Peyer's patch (tissue), 4 donors: ENCODE data around the gene FBN1.

Source experiments
- POLR2A ChIP-seq, 2 donors: fragments of 450-650 bp; IDR thresholded peaks; one replicate each; pipeline ENCODE4 v1.5.1; 2017; ENCODE audit warnings: antibody characterized with exemption in 2 of 2, mild to moderate bottlenecking in 2 of 2, moderate library complexity in 2 of 2
- TF ChIP-seq, protein P1 (sequence below), 6 experiments: fragments of 450-650 bp in 4 of 6; fragments of 200-600 bp in 2 of 6; sonication (generic) in 1 of 6; IDR thresholded peaks; one replicate each; pipeline ENCODE4 v1.5.1; 2017 to 2019; ENCODE audit warnings: antibody characterized with exemption in 6 of 6, mild to moderate bottlenecking in 3 of 6, moderate library complexity in 1 of 6

DNA sequence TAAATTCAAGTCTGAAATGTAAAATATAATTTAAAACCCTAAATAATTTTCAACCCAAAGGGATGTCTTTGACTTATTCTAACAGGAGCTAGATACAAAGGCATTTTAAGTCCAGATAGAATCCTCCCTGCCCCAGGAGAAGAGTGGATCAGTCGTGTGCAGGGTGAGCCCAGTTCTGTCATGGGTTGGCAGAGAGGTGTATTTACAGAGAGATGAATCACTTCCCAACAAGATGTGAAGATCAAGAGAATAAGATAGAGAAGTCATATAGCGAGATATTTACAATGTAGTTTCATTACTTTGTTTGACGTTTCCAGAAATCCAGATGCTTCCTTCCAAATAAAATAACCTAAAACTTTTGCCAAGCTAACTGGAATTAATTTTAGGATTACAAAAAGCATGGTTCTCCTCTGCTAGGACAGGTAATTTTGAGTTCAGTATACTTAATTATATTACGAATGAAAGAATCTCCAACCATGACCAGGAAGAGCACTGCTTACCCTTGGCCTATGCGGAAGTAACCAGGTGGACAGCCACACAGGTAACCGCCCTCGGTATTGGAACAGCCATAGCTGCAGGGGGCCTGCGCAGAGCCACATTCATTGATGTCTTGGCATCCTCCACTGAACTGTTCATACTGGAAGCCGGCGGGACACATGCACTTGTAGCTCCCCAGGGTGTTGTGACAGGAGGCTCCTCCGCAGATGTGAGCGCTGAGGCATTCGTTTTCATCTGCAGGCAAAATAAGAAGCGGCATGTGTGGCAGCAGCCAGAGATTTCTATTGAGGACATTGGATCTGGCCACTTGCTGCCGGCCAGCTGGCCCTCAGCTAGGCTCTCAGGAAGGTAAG lies 230.2 kb downstream of the FBN1 start:
- TF ChIP-seq, protein P1, sequence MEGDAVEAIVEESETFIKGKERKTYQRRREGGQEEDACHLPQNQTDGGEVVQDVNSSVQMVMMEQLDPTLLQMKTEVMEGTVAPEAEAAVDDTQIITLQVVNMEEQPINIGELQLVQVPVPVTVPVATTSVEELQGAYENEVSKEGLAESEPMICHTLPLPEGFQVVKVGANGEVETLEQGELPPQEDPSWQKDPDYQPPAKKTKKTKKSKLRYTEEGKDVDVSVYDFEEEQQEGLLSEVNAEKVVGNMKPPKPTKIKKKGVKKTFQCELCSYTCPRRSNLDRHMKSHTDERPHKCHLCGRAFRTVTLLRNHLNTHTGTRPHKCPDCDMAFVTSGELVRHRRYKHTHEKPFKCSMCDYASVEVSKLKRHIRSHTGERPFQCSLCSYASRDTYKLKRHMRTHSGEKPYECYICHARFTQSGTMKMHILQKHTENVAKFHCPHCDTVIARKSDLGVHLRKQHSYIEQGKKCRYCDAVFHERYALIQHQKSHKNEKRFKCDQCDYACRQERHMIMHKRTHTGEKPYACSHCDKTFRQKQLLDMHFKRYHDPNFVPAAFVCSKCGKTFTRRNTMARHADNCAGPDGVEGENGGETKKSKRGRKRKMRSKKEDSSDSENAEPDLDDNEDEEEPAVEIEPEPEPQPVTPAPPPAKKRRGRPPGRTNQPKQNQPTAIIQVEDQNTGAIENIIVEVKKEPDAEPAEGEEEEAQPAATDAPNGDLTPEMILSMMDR (IDR thresholded peaks at IDR 0.05), result no peak
- TF ChIP-seq POLR2A (IDR thresholded peaks at IDR 0.05), result no peak
